ENCODE results near the gene SNX11. TPM values are rescaled to one million over a fixed set of nuclear protein-coding genes. Genes with fewer than 3 reads are reported as not detected.

SNX11 gene
- total RNA-seq, 1 experiment from 2014 or later, result 26.8 TPM

MicroRNA genes within 50 kb of the gene (microRNA counts, 767-probe panel; counts per million panel counts)
- microRNA hsa-miR-1203, result not detected

Small RNAs within 50 kb of the gene (microRNA-seq; reads per million reads assigned to microRNA genes)
- gene MIR1203 (ENCODE audit: borderline number of aligned reads), result not detected

Other genes with a start within 250 kb of the SNX11 start
- 22.2 TPM for gene SP2, start 211.5 kb upstream of the SNX11 start, total RNA-seq (2021; ENCODE audit: unreplicated experiment)
- gene PNPO, start 166.2 kb upstream of the SNX11 start, total RNA-seq (2021; ENCODE audit: unreplicated experiment), result 74.9 TPM
- gene PRR15L, start 149.9 kb upstream of the SNX11 start, total RNA-seq (2021; ENCODE audit: unreplicated experiment), result 0.34 TPM
- 255 TPM for gene CDK5RAP3, start 136.7 kb upstream of the SNX11 start, total RNA-seq (2021; ENCODE audit: unreplicated experiment)
- gene COPZ2, start 70.0 kb upstream of the SNX11 start, total RNA-seq (2021; ENCODE audit: unreplicated experiment), result not detected
- 135 TPM for gene NFE2L1, start 59.4 kb upstream of the SNX11 start, total RNA-seq (2021; ENCODE audit: unreplicated experiment)
- 136 TPM for gene CBX1, start 6.3 kb upstream of the SNX11 start, total RNA-seq (2021; ENCODE audit: unreplicated experiment)